ENCODE measurements around the gene MYPOP.

Gene MYPOP

DNA sequence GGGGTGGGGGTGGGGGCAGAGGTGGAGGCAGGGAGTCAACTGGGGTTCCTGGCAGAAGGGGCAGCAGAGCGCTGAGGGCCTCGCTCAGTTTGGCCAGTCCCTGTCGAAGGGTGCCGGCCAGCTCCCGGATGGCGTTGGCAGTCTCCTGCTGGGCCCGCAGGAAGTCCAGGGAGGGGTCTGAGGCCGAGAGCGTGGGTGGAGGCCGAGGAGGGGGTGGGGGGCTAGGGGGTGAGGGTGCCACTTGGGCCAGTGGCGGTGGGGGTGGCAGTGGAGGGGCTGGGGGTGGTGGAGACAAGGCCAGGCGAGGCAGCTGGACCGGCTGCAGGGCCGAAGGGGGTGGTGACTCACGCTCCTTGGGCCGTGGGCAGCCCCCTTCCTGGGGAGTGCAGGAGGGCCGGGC is 11.5 kb downstream of the MYPOP start:
- TF ChIP-seq, protein P1, sequence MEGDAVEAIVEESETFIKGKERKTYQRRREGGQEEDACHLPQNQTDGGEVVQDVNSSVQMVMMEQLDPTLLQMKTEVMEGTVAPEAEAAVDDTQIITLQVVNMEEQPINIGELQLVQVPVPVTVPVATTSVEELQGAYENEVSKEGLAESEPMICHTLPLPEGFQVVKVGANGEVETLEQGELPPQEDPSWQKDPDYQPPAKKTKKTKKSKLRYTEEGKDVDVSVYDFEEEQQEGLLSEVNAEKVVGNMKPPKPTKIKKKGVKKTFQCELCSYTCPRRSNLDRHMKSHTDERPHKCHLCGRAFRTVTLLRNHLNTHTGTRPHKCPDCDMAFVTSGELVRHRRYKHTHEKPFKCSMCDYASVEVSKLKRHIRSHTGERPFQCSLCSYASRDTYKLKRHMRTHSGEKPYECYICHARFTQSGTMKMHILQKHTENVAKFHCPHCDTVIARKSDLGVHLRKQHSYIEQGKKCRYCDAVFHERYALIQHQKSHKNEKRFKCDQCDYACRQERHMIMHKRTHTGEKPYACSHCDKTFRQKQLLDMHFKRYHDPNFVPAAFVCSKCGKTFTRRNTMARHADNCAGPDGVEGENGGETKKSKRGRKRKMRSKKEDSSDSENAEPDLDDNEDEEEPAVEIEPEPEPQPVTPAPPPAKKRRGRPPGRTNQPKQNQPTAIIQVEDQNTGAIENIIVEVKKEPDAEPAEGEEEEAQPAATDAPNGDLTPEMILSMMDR (IDR thresholded peaks at IDR 0.05), result no peak

DNA sequence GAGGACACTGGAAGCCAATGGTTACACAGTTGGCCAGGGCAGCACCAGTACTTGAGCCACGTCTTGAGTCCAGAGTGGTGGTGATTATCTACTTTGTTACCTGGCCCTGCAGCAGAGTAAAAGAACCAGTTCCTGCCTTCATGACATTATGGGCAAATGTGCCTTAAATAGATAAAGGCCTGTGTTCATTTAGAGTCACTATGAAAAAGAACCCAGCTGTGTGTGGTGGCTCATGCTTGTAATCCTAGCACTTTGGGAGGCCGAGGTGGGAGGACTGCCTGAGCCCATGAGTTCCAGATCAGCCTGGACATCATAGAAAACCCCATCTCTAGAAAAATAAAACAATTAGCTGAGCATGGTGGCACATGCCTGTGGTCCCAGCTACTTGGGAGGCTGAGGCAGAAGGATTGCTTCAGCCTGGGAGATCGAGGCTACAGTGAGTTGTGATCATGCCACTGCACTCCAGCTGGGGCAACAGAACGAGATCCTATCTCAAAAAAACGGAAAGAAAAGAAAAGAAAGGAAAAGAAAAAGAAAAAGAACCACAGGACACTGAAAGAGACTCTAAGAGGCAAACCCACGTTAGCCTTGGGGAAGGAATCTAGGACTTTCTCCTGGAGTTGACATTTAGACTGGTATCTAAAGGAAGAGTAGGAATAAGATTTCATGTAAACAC is 13.1 kb downstream of the MYPOP start:
- TF ChIP-seq, protein P1 (IDR thresholded peaks at IDR 0.05), result no peak

DNA sequence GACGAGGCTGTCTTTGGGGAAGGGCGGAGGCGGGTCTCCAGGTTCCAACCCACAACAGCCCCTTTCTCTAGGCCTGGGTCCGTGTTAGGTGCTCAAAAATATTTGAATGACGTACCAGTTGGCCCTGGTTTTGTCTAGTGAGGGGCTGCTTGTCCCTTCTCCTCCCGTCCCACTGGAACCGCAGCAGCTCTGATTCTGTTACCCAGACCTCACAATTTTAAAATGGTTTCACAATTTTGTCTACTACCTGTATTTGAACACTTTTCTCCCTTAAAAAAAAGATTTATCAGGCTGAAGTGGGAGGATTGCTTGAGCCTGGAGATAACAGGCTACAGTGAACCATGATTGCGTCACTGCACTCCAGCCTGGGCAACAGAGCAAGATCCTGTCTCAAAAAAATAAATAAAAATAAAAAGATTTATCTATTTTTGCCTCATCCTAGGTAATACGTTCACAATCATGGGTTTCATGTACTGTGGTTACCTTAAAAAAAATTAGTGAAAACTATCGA is 15.2 kb downstream of the MYPOP start:
- TF ChIP-seq, protein P1 (IDR thresholded peaks at IDR 0.05), result no peak

DNA sequence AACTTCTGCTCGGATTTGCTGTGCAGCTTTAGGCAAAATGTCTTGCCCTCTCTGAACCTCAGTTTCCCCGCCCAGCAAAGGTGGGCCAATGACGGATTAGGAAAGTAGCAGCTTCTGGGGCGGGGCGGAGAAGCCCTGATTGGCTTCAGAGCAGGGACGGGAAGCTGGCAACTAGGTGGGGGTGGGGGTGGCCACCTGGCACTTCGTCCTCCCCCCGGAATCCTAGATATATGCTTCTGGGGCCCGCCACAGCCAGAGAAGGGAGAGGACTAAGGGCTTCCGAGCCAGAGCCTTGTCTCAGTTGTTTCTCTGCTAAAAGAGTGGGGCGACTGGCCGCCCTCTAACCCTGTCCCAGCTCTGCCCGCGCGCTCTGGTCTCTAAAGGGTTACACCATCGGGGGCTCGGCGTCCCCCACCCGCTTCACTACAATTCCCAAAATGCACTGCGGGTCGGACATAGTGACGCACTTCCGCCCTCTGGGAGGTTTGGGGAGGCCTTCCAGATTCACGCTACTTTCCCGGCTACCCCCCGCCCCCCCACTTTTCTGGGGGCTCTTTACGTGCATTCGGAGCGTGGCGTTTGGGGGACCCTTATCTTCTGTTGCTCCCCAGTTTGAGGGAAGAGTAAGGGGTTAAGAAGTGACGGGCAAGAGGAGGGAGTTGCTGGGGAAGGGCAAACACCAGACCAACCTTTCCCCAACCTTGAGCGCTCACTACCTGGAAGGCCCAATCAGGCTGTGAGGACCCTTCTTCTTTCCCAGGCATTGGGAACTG is 15.8 kb downstream of the MYPOP start:
- TF ChIP-seq, protein P1 (IDR thresholded peaks at IDR 0.05), result no peak

DNA sequence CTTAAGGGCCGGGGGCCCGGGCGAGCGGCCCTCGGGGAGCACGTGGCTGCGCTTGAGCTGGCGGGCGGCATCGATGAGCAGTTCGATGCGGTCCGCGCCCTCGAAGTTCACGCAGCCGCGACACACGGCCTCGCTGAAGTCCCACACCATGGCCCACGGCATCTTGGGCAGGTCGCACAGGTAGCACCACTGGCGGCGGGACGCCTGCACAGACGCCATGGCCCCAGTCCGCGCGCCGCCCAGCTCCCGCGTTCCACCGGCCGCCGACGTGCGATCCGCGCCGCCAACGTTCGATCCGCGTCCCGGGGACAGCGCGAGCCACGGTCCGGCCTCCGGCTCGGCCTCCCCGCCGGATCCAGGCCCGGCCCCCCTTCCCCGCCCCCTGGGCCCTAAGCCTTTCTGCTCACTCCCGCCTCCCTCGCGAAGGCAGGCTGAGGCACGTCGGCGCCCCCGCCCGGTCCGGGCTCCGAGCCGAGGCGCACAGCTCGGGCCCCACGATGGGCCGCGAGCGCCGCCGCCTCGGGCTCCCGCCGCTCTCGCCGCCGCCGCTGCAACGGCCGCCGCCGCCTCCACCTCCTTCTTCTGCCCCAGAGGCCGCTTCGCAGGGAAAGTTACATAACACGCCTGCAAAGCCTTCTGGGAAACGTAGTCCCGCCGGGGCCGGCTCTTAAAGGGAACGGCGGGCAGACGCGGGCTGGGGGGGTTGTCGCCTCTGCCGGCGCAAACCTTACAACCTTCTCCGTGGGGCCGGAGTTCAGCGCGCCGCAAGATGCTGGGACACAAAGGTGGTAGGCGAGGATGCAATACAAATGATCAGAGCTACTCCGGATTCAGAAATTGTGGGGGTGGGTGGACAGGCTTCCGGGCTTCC is 16.6 kb downstream of the MYPOP start, which contains the start of gene IRF2BP1:
Gene IRF2BP1, minus strand, starts transcription at position 586 of the 871 bp plus-strand sequence. Its CDS starts 367 bp downstream, at position 219.
- TF ChIP-seq, protein P1 (IDR thresholded peaks at IDR 0.05), result no peak

DNA sequence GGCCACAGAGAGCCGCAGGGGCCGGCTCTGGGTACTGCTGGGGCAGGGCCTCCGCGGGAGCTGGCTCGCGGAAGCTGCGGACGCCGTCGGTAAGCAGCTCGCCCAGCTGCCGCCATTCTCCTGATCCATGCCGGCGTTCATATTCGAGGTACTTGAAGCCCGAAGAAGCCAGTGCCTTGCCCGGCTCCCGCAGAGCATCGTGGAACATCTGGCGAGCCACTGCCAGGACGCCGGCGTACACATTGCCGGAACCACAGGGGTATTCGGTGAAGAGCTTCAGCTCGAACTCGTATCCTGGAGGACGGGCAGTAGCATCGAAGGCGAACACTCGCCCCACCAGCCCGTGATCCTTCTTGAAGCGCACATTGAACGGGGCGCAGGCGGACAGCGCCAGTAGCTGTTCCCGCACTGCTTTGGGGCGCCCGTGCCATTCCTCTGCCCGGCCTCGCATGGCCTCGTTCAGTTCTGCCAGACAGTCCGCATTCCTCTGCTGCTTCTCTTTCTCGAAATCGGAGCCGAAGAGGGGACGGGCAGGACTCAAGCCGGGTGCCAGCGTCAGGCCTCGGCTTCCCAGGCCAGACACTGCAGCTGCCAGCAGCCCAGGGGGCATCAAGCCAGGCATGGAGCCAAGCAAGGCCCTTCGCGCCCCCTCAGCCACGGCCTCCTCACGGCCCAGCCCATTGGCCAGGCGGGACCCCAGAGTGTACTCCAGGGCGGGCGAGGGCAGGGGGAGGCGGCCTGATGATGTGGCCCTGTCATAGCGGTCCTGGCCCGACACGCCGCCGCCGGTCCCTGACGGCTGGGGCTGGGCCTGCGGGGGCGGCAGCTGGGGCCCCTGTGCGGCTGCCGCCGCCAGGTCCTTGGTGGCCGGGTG is 17.5 kb downstream of the MYPOP start:
- TF ChIP-seq, protein P1 (IDR thresholded peaks at IDR 0.05), result no peak
